HepG2 (cell line): Measurements from ENCODE around the gene KIF6. TPM values are rescaled to one million over a fixed set of nuclear protein-coding genes. Genes with fewer than 3 reads are reported as not detected.
A peak's percentile ranks its signal among the peaks of the same experiment; 100 is the strongest.

Source experiments
- CHD4 ChIP-seq: fragments of 200-600 bp; sonication (generic); IDR thresholded peaks from 2 replicates; pipeline ENCODE4 v1.7.0; 2017; ENCODE audit warnings: mild to moderate bottlenecking, low read length, borderline replicate concordance
- FOXP1 ChIP-seq, 2 experiments: fragments of 450-650 bp in 1 of 2; IDR thresholded peaks; 2 replicates each; pipeline ENCODE4 v1.6.1; 2017 to 2018; ENCODE audit warnings: antibody characterized with exemption in 1 of 2
- JUN ChIP-seq: sonication (generic); formaldehyde crosslinking; IDR thresholded peaks from 2 replicates; pipeline ENCODE4 v1.4.0; 2020; ENCODE audit warnings: mild to moderate bottlenecking, missing genetic modification reagents
- MIER3 ChIP-seq: IDR thresholded peaks from 2 replicates; pipeline ENCODE4 v1.6.1; 2016; ENCODE audit warnings: missing compliant biosample characterization, borderline replicate concordance
- MYC ChIP-seq: sonication (generic); formaldehyde crosslinking; IDR thresholded peaks from 2 replicates; pipeline ENCODE4 v1.9.0; 2021; ENCODE audit warnings: missing genetic modification reagents, borderline replicate concordance
- NR2F6 ChIP-seq, 2 experiments: IDR thresholded peaks; 2 replicates each; pipeline ENCODE4 v1.6.1; 2016; ENCODE audit warnings: antibody characterized with exemption in 1 of 2, mild to moderate bottlenecking in 1 of 2
- NR3C1 ChIP-seq: sonication (generic); formaldehyde crosslinking; IDR thresholded peaks from 2 replicates; pipeline ENCODE4 v1.4.0; 2020; ENCODE audit warnings: missing genetic modification reagents
- RNF2 ChIP-seq: fragments of 450-650 bp; conservative IDR thresholded peaks from 2 replicates; pipeline ENCODE4 v1.6.1; 2016; ENCODE audit warnings: low read depth
- SMAD1 ChIP-seq: sonication (generic); formaldehyde crosslinking; IDR thresholded peaks from 2 replicates; pipeline ENCODE4 v1.4.0; 2020; ENCODE audit warnings: missing genetic modification reagents, low read depth, mild to moderate bottlenecking, borderline replicate concordance
- TOPORS ChIP-seq: sonication (generic); formaldehyde crosslinking; IDR thresholded peaks from 2 replicates; pipeline ENCODE4 v1.8.0; 2023; ENCODE audit warnings: mild to moderate bottlenecking, missing genetic modification reagents
- ZMAT3 ChIP-seq: sonication (generic); formaldehyde crosslinking; conservative IDR thresholded peaks from 2 replicates; pipeline ENCODE4 v1.7.0; 2021; ENCODE audit warnings: missing genetic modification reagents
- ZNF451 ChIP-seq: sonication (generic); formaldehyde crosslinking; IDR thresholded peaks from 2 replicates; pipeline ENCODE4 v1.5.0; 2020; ENCODE audit warnings: mild to moderate bottlenecking, missing genetic modification reagents
- ZNF549 ChIP-seq: sonication (generic); formaldehyde crosslinking; IDR thresholded peaks from 2 replicates; pipeline ENCODE4 v1.5.0; 2020; ENCODE audit warnings: missing genetic modification reagents
- ZNF850 ChIP-seq: sonication (generic); formaldehyde crosslinking; conservative IDR thresholded peaks from 2 replicates; pipeline ENCODE4 v1.9.0; 2021; ENCODE audit warnings: mild to moderate bottlenecking, missing genetic modification reagents
- polyA plus RNA-seq, 8 experiments: library from polyadenylated mRNA; depleted of rRNA in 3 of 8; stranded (reverse) in 7 of 8; unstranded in 1 of 8; fragments of >200 nt; fragmentation: Illumina TruSeq in 4 of 8; extraction: Trizol in 4 of 8; gene quantifications; 2 replicates each; pipeline versions ENCODE4 v1.2.1 to v1.2.3, GENCODE V29; 2011 to 2016; ENCODE audit warnings: low read depth in 4 of 8, missing spikeins in 1 of 8, mixed read lengths in 1 of 8; ENCODE audit not compliant: insufficient read depth in 1 of 8
- total RNA-seq, 5 experiments: library from RNA; depleted of rRNA; stranded (reverse); fragments of >200 nt; fragmentation: Illumina TruSeq; extraction: Trizol; gene quantifications; 2 replicates each; pipeline ENCODE4 v1.2.3, GENCODE V29; 2016; ENCODE audit warnings: low read depth in 1 of 5
- TF ChIP-seq, protein P1 (sequence below): sonication (generic); formaldehyde crosslinking; IDR thresholded peaks from 2 replicates; pipeline ENCODE4 v1.4.0; 2020; ENCODE audit warnings: missing genetic modification reagents, mild to moderate bottlenecking, borderline replicate concordance
- TF ChIP-seq, protein P2 (sequence below): sonication (generic); formaldehyde crosslinking; IDR thresholded peaks from 2 replicates; pipeline ENCODE4 v1.4.0; 2020; ENCODE audit warnings: missing genetic modification reagents
- TF ChIP-seq, protein P3 (sequence below): sonication (generic); formaldehyde crosslinking; IDR thresholded peaks from 2 replicates; pipeline ENCODE4 v1.5.0; 2020; ENCODE audit warnings: mild to moderate bottlenecking, missing genetic modification reagents
- TF ChIP-seq, protein P4 (sequence below): sonication (generic); formaldehyde crosslinking; IDR thresholded peaks from 2 replicates; pipeline ENCODE4 v1.5.1; 2020; ENCODE audit warnings: mild to moderate bottlenecking, missing genetic modification reagents, moderate library complexity
- TF ChIP-seq, protein P5 (sequence below): sonication (generic); formaldehyde crosslinking; IDR thresholded peaks from 2 replicates; pipeline ENCODE4 v1.5.0; 2020; ENCODE audit warnings: missing genetic modification reagents

Gene KIF6
- total and polyA plus RNA-seq, 2 of the 13 experiments (the other 11 are each of a cell fraction or from before 2014, with no cell fraction given), result 0.04 to 0.27 TPM

DNA sequence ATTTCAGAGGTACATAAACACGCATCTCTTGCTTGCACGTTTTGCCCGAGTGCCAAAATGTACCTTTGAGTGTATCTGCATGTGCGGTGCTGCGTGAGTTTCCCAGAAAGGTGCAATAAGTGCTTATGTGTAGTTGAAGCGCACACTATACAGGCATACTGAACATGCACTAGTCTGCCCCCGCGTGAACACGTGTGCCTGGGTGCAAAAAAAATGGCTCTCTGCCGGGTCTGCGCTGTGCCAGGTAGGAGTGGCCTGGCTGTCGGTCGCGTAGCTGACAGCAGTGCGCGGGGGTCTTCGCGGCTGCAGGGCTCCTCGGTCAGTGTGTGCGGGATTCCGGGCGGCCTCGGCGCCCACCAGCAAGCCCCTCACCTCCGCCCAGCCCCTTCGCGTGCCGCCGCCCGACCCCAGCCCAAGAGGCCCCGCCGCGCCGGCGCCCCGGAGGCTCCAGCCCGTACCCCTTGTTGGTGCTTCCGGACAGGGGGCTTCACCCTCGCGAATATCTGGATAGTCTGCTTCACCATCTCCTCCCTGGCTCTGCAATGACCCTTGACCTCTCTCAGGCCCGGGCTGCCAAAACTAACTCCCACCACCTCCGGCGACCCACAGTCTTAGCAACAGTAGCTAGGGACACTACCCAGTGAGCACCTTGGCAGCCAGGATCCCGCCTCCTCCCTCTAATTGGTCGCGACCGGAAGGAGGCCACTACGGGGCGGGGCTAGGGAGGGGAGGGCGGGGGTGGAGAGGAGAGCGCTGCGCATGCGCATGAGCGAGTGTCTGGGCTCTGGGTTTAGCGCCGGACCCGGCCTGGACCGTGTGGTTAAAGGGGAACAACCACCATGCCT lies at the start of gene KIF6 (continued):
- TF ChIP-seq RNF2, result 0 out of 2 replicates have a peak, but pooled peaks have one; percentile 56
- TF ChIP-seq FOXP1 (IDR thresholded peaks at IDR 0.05), result no peak
- no peak for TF ChIP-seq FOXP1 (CRISPR knock-in tag; IDR thresholded peaks at IDR 0.05)
- TF ChIP-seq, protein P1, sequence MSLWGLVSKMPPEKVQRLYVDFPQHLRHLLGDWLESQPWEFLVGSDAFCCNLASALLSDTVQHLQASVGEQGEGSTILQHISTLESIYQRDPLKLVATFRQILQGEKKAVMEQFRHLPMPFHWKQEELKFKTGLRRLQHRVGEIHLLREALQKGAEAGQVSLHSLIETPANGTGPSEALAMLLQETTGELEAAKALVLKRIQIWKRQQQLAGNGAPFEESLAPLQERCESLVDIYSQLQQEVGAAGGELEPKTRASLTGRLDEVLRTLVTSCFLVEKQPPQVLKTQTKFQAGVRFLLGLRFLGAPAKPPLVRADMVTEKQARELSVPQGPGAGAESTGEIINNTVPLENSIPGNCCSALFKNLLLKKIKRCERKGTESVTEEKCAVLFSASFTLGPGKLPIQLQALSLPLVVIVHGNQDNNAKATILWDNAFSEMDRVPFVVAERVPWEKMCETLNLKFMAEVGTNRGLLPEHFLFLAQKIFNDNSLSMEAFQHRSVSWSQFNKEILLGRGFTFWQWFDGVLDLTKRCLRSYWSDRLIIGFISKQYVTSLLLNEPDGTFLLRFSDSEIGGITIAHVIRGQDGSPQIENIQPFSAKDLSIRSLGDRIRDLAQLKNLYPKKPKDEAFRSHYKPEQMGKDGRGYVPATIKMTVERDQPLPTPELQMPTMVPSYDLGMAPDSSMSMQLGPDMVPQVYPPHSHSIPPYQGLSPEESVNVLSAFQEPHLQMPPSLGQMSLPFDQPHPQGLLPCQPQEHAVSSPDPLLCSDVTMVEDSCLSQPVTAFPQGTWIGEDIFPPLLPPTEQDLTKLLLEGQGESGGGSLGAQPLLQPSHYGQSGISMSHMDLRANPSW, result no peak
- no peak for TF ChIP-seq SMAD1
- 0 out of 2 replicates have a peak, but pooled peaks have one; percentile 55 for TF ChIP-seq ZNF451
- TF ChIP-seq, protein P2, sequence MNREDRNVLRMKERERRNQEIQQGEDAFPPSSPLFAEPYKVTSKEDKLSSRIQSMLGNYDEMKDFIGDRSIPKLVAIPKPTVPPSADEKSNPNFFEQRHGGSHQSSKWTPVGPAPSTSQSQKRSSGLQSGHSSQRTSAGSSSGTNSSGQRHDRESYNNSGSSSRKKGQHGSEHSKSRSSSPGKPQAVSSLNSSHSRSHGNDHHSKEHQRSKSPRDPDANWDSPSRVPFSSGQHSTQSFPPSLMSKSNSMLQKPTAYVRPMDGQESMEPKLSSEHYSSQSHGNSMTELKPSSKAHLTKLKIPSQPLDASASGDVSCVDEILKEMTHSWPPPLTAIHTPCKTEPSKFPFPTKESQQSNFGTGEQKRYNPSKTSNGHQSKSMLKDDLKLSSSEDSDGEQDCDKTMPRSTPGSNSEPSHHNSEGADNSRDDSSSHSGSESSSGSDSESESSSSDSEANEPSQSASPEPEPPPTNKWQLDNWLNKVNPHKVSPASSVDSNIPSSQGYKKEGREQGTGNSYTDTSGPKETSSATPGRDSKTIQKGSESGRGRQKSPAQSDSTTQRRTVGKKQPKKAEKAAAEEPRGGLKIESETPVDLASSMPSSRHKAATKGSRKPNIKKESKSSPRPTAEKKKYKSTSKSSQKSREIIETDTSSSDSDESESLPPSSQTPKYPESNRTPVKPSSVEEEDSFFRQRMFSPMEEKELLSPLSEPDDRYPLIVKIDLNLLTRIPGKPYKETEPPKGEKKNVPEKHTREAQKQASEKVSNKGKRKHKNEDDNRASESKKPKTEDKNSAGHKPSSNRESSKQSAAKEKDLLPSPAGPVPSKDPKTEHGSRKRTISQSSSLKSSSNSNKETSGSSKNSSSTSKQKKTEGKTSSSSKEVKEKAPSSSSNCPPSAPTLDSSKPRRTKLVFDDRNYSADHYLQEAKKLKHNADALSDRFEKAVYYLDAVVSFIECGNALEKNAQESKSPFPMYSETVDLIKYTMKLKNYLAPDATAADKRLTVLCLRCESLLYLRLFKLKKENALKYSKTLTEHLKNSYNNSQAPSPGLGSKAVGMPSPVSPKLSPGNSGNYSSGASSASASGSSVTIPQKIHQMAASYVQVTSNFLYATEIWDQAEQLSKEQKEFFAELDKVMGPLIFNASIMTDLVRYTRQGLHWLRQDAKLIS (CRISPR knock-in tag), result no peak
- TF ChIP-seq MYC (CRISPR knock-in tag), result peak; percentile 68
- TF ChIP-seq, protein P3, sequence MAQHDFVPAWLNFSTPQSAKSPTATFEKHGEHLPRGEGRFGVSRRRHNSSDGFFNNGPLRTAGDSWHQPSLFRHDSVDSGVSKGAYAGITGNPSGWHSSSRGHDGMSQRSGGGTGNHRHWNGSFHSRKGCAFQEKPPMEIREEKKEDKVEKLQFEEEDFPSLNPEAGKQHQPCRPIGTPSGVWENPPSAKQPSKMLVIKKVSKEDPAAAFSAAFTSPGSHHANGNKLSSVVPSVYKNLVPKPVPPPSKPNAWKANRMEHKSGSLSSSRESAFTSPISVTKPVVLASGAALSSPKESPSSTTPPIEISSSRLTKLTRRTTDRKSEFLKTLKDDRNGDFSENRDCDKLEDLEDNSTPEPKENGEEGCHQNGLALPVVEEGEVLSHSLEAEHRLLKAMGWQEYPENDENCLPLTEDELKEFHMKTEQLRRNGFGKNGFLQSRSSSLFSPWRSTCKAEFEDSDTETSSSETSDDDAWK (CRISPR knock-in tag), result no peak
- TF ChIP-seq ZNF549 (CRISPR knock-in tag), result no peak
- TF ChIP-seq NR3C1, result no peak
- TF ChIP-seq NR2F6 (IDR thresholded peaks at IDR 0.05), result peak; percentile 42; the same call in 1 of the 2 replicates
- TF ChIP-seq NR2F6 (CRISPR knock-in tag; IDR thresholded peaks at IDR 0.05), result peak; percentile 49; the same call in 1 of the 2 replicates
- no peak for TF ChIP-seq ZNF850 (CRISPR knock-in tag)
- TF ChIP-seq CHD4, result no peak
- TF ChIP-seq, protein P4, sequence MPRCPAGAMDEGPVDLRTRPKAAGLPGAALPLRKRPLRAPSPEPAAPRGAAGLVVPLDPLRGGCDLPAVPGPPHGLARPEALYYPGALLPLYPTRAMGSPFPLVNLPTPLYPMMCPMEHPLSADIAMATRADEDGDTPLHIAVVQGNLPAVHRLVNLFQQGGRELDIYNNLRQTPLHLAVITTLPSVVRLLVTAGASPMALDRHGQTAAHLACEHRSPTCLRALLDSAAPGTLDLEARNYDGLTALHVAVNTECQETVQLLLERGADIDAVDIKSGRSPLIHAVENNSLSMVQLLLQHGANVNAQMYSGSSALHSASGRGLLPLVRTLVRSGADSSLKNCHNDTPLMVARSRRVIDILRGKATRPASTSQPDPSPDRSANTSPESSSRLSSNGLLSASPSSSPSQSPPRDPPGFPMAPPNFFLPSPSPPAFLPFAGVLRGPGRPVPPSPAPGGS (CRISPR knock-in tag), result 0 out of 2 replicates have a peak, but pooled peaks have one; percentile 23
- TF ChIP-seq MIER3 (CRISPR knock-in tag), result no peak
- TF ChIP-seq TOPORS, result no peak
- TF ChIP-seq, protein P5, sequence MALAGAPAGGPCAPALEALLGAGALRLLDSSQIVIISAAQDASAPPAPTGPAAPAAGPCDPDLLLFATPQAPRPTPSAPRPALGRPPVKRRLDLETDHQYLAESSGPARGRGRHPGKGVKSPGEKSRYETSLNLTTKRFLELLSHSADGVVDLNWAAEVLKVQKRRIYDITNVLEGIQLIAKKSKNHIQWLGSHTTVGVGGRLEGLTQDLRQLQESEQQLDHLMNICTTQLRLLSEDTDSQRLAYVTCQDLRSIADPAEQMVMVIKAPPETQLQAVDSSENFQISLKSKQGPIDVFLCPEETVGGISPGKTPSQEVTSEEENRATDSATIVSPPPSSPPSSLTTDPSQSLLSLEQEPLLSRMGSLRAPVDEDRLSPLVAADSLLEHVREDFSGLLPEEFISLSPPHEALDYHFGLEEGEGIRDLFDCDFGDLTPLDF (CRISPR knock-in tag), result no peak
- TF ChIP-seq JUN (CRISPR knock-in tag), result no peak
- no peak for TF ChIP-seq ZMAT3 (CRISPR knock-in tag)
